Activated naive CD8-positive, alpha-beta T cell treated with anti-CD3 and anti-CD28 coated beads, Interleukin-2, amount 50 U/mL, for 16 hours (primary cell): ENCODE data around the gene FGD1.

Experiments
- DNase-seq: peaks from one replicate; pipeline ENCODE4 v3.0.0-alpha.2; 2020; ENCODE audit warnings: low read depth, low spot score

FGD1 gene

GRCh38 chrX:54407266-54407665 lies 88.8 kb downstream of the FGD1 start:
- no peak for DNase-seq

- no peak for DNase-seq
Observed at GRCh38 chrX:54397113-54397512, 98.9 kb downstream of the FGD1 start.
